NCI-H748 (cell line): ENCODE data around the gene PLOD1.
"Not testable (repeated sequence)": the region's sequence is repeated elsewhere in the genome, so short reads cannot be mapped to it uniquely, and the experiment has no call there.

ENCODE experiments used
- DNase-seq: peaks from one replicate; lab custom pipeline; 2025; ENCODE audit not compliant: unreplicated experiment; lab: John Stamatoyannopoulos, UW

The PLOD1 gene

DNA sequence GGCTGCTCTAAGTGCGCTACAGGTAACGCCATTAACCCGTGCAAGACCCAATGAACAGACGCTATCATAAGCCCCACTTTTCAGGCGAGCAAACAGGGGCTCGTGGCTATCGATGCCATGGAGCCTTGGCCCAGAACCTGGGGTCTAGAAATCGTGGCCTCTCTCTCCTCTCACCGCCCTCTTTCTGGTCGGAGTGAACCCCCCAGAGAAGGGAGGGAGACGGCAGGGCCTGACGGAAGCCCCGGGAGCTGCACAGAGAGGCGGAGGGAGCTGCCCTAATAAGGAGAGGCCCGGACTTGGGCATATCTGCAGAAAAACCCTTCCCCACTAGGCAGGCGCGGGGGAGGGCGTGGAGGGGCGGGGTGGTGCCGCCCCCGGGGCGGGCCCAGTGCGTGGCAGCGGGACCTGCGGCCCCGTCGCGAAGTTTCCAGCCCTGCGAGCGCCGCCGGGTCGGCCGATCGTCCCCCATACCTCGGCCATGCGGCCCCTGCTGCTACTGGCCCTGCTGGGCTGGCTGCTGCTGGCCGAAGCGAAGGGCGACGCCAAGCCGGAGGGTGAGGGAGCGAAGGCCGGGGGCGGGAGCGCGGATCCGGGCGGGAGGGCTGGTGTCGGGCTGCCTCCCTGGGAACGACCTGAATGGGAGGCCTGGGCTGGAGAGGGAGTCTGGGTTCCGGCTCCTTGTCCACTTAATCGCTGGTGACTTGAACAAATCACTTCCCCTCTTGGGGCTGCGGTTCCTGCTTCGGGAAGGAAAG lies at the start of gene PLOD1:
Gene PLOD1, plus strand, starts transcription at position 416 of the 755 bp plus-strand sequence. Its CDS starts 63 bp downstream, at position 479.
- peak; percentile 67 for DNase-seq

DNA sequence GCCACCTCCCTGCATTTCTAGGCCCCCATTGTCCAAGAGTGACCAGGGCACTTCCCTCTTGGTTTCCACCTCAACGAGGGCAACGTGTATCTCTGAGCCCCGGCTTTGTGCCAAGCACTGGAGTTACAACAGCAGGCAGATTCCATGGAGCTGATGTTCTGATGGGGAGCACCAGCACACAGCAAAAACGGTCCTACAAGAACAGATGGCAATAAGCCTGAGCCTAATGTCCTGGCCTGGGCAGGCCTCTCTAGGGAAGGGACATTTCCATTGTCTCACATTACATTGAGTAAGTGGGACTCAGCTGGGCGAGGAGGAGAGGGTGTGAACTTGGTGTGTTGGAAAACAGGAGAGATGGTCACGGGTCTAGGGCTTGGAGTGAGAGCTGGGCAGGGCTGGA lies 48.6 kb upstream of the PLOD1 start:
- no peak for DNase-seq

DNA sequence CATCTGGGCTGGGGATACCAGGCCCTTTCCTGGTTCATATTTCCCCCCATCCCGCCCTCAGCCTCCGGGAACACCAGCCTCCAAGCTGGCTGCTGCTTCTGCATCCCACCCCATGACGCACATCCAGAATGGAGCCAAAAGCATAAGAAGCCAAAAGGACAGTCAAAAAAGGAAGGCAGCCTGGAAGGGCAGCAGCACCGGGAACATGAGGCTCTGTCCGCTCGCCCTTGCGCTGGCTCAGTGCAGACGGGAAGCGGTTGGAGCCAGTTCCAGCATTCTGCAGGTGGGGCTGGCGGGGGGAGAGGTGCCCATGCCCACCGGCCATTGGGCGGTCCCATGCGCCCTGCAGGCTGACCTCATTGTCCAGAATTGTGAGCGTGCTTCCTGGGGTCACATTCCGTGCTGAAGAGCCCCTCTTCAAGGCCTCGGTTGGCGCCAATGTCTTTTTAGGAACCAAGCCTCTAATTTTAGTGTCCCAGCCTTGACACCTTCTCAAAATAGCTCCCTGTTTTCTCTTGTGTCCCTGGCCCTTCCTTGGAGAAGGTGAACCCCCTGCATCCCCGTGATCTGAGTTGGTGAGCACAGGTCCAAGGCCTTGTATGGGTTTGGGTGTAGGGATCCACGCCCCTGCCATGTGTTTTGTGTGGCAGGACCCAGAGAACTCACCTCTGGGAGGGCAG lies 47.4 kb upstream of the PLOD1 start:
- no peak for DNase-seq

DNA sequence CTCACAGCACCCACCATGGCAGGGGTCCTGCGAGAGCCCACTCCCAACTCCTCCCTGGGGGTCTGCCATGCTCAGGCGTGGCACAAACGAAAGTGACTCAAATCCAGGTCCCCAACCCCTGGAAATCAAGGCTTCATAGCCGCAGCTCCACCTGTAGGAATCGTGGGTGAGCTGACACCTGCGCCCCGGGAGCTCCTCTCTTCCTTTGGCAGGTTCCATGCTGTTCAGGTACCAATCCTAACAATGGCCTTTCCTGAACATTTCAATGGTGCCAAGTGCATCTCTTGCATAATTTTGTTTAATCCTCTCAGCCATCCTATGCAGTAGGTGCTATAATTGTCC lies 46.9 kb upstream of the PLOD1 start:
- DNase-seq = no peak

- DNase-seq = no peak
Measured at GRCh38 chr1:11888206-11888876, 46.2 kb upstream of the PLOD1 start.

- no peak for DNase-seq
Measured at GRCh38 chr1:11888877-11889208, 45.7 kb upstream of the PLOD1 start.

- DNase-seq = no peak
Measured at GRCh38 chr1:11891433-11892186, 42.9 kb upstream of the PLOD1 start.

DNA sequence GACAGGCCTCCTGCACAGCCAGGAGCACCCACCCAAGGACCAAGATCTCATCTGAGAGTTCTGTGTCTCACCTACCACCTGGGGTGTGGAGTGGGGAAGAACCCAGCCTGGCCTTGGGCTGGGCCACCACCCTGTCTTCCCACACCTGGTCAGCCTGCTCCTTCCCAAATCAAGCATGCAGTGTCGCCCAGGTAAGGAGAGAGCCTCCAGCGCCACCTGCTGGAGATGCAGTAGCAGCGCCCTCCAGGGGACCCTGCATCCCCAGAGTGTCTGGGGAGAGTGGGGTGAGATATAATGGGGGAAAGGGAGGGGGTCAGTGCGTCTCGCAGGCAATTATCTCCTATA lies 40.6 kb upstream of the PLOD1 start:
- DNase-seq = peak; percentile 59

GRCh38 chr1:11894501-11894900 lies 40.0 kb upstream of the PLOD1 start:
- not testable (repeated sequence) for DNase-seq

DNA sequence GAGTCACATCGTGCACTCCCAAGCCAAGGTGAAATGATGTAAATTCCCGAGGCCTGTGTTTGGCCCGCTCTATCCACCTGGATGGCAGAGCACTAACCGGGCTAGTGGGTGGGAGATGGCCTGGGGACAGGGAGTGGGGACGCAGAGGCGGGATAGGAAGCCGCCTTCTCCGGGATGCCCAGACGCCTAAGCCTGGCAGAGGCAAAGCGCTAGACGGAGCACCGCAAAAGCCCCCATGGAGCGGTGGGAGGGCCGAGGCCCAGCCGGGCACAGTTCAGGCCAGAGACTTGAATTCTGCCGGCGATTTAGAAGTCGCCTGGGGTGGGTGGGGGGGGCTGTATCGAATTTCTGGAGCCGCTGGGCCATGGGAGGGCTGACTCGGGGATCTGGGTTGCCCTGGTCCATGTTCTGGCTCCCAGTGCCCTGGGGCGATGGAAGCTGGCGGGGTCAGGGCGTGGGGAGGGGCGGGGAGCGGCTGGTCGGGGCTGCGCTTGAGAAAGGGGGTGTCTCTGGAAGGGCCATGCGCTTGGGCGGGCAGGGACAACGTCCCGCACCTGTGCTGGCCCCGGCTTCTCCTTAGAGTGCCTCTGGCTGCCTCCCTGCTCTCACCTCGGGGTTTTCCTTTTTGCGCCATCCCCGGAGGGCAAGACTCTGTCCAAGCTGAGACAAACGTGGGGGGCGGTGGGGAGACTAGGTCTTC lies 36.3 kb upstream of the PLOD1 start:
- DNase-seq = no peak

GRCh38 chr1:11898831-11899467 lies 35.6 kb upstream of the PLOD1 start:
- no peak for DNase-seq

DNA sequence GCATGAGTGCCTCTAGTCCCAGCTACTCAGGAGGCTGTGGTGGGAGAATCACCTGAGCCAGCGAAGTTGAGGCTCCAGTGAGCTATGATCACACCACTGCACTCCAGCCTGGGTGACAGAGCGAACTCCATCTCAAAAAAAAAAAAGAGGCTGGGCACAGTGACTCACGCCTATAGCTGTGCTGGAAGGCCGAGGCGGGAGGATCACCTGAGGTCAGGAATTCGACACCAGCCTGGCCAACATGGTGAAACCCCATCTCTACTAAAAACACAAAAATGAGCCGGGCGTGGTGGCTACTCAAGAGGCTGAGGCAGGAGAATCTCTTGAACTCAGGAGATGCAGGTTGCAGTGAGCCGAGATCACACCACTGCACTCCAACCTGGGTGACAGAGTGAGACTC lies 33.1 kb upstream of the PLOD1 start:
- not testable (repeated sequence) for DNase-seq

DNA sequence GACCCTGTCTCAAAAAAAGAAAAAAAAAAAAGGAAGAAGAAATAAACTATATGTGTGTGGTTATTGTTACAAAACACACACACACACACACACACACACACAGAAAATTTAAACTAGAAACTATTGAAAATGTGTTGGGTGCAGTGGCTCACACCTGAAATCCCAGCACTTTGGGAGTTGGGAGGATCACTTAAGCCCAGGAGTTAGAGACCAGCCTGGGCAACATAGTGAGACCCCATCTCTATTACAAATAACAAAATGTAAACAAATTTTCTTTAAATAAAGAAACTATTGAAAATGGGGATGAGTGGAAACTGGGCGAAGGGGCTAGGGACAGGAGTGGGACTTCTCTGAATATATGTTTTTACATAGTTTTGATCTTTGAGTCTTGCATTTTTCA lies 31.3 kb upstream of the PLOD1 start:
- DNase-seq = no peak

GRCh38 chr1:11904156-11904555 lies 30.4 kb upstream of the PLOD1 start:
- DNase-seq = not testable (repeated sequence)

- DNase-seq = no peak
Measured at GRCh38 chr1:11904978-11905377, 29.5 kb upstream of the PLOD1 start.

GRCh38 chr1:11906870-11907269 lies 27.6 kb upstream of the PLOD1 start:
- no peak for DNase-seq

GRCh38 chr1:11907275-11908094 lies 27.0 kb upstream of the PLOD1 start:
- DNase-seq = peak; percentile 89

- DNase-seq = peak; percentile 96
Measured at GRCh38 chr1:11908095-11908675, 26.3 kb upstream of the PLOD1 start.

DNA sequence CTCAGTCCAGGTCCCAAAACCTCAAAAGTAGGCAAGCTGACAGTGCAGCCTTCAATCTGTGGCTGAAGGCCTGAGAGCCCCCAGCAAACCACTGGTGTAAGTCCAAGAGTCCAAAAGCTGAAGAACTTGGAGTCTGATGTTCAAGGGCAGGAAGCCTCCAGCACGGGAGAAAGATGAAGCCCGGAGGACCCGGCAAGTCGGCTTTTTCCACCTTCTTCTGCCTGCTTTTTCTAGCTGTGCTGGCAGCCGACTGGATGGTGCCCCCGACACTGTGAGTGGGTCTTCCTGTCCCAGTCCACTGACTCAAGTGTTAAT lies 23.6 kb upstream of the PLOD1 start:
- not testable (repeated sequence) for DNase-seq

DNA sequence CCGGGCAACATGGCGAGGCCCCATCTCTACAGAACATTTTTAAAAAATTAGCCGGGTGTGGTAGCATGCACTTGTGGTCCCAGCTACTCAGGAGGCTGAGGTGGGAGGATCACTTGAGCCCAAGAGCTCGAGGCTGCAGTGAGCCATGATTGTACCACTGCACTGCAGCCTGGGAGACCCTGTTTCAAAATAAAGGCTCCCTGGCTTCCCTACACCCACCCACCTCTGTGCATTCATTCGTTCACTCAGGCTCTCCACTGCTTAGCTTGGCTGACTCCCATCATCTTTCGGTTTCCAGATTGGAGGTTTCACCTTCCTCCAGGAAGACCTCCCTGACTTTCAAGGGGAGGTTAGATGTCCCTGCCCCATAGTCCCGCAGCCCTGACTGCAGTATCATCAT lies 22.5 kb upstream of the PLOD1 start:
- DNase-seq = no peak
